Calu3 (cell line): ENCODE data around the gene NOCT. TPM values are rescaled to one million over a fixed set of nuclear protein-coding genes. Genes with fewer than 3 reads are reported as not detected.
A peak's percentile ranks its signal among the peaks of the same experiment; 100 is the strongest.

Source experiments
- BruUV-seq: library from RNA; stranded (reverse); fragments of 400-500 nt; replicated peaks from 2 replicates; lab custom pipeline; 2021; lab: Mats Ljungman, UMichigan
- CTCF ChIA-PET: fragments of 300-600 bp; sonication (Branson Sonifier 250); formaldehyde crosslinking; loops from one replicate; lab custom pipeline; 2022; ENCODE audit warnings: antibody characterized with exemption; lab: Charles Lee
- DNase-seq: peaks from one replicate; pipeline ENCODE4 v3.0.0; 2022
- H3K27ac Mint-ChIP-seq: one replicate; pipeline ENCODE4 v1.8.0; 2022; ENCODE audit warnings: mixed read lengths; ENCODE audit not compliant: unreplicated experiment
- H3K27me3 Mint-ChIP-seq: one replicate; pipeline ENCODE4 v1.8.0; 2022; ENCODE audit warnings: mixed read lengths; ENCODE audit not compliant: unreplicated experiment
- H3K36me3 Mint-ChIP-seq: one replicate; pipeline ENCODE4 v1.8.0; 2022; ENCODE audit warnings: mild to moderate bottlenecking, moderate library complexity, mixed read lengths; ENCODE audit not compliant: insufficient read depth, unreplicated experiment
- H3K4me1 Mint-ChIP-seq: one replicate; pipeline ENCODE4 v1.8.0; 2022; ENCODE audit warnings: mild to moderate bottlenecking, low read depth, mixed read lengths; ENCODE audit not compliant: unreplicated experiment
- H3K4me3 Mint-ChIP-seq: one replicate; pipeline ENCODE4 v1.8.0; 2022; ENCODE audit warnings: mild to moderate bottlenecking, low read depth, moderate library complexity, mixed read lengths; ENCODE audit not compliant: unreplicated experiment
- H3K9me3 Mint-ChIP-seq: one replicate; pipeline ENCODE4 v1.8.0; 2022; ENCODE audit warnings: low read depth, mixed read lengths; ENCODE audit not compliant: unreplicated experiment
- intact Hi-C: fragments of 100-400 bp; cut with micrococcal nuclease; formaldehyde crosslinking; loops from one replicate; pipeline ENCODE4 v1.10.0; 2022; ENCODE audit not compliant: unreplicated experiment
- total RNA-seq: library from RNA; stranded (reverse); gene quantifications from 2 replicates; pipeline ENCODE4 v1.2.3, GENCODE V29; 2022
- TF ChIP-seq, protein P1 (sequence below): fragments of 200-600 bp; IDR thresholded peaks from one replicate; pipeline ENCODE4 v1.8.0; 2022; ENCODE audit warnings: antibody characterized with exemption; ENCODE audit not compliant: unreplicated experiment

Gene NOCT
- total RNA-seq, 1 experiment from 2014 or later, result 11.4 TPM

DNA sequence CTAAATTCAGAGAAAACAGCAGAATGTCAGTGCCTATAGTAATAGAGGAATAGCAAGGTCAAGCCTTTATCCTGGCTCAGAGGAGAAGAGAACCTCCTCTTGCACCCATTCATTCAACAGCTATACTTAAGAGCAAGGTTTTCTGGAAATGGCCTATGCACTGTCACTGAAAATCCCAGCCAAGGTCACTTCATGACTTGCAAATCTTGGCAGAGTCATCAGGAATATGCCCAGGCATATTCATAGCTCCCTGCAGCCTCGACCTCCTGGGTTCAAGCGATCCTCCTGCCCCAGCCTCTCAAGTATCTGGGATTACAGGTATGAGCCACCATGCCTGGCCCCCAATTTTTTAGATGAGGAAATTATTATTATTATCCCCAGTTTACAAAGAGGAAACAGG is 35.8 kb upstream of the NOCT start:
- no peak for DNase-seq
- Mint-ChIP-seq H3K9me3 (no peaks in the 10 kb centered on the region), H3K36me3 (no peaks in the 10 kb centered on the region), H3K4me1 (peaks cover 12% of the 10 kb centered on the region), H3K27ac (no peak overlapping the region), H3K4me3 (no peak overlapping the region), H3K27me3 (no peaks in the 10 kb centered on the region)
- CTCF ChIA-PET, result no interaction called here
- TF ChIP-seq, protein P1, sequence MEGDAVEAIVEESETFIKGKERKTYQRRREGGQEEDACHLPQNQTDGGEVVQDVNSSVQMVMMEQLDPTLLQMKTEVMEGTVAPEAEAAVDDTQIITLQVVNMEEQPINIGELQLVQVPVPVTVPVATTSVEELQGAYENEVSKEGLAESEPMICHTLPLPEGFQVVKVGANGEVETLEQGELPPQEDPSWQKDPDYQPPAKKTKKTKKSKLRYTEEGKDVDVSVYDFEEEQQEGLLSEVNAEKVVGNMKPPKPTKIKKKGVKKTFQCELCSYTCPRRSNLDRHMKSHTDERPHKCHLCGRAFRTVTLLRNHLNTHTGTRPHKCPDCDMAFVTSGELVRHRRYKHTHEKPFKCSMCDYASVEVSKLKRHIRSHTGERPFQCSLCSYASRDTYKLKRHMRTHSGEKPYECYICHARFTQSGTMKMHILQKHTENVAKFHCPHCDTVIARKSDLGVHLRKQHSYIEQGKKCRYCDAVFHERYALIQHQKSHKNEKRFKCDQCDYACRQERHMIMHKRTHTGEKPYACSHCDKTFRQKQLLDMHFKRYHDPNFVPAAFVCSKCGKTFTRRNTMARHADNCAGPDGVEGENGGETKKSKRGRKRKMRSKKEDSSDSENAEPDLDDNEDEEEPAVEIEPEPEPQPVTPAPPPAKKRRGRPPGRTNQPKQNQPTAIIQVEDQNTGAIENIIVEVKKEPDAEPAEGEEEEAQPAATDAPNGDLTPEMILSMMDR, result no peak
- no TSS peak for BruUV-seq
- intact Hi-C loops, result no loop called here

DNA sequence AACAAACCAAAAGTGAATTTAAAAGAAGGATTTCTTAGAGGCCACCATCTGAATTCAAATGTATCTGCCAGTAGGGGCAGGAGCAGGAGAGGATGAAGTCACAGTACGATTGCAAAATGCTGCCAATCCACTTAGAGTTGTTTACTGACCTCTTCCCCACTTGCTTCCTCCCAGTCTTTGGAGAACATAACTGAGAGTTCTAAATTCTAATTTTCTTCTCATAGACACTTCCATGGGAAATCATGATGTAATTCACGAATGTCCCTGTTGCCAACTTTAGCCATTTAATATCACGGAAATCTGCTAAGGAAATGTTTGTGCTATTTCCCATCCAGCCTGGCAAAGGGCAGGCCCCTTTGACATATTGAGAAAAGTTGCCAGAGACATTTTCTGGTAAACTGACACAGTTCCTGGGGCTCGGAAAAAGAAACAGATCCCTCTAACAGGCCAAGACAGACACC is 33.6 kb upstream of the NOCT start:
- BruUV-seq, result no TSS peak
- Mint-ChIP-seq H3K27me3 (no peaks in the 10 kb centered on the region), H3K36me3 (no peaks in the 10 kb centered on the region), H3K9me3 (no peaks in the 10 kb centered on the region), H3K27ac (no peak overlapping the region), H3K4me3 (no peak overlapping the region), H3K4me1 (peaks cover 12% of the 10 kb centered on the region)
- CTCF ChIA-PET, result no interaction called here
- DNase-seq, result peak; percentile 6
- intact Hi-C loops, result no loop called here
- TF ChIP-seq, protein P1, result no peak

DNA sequence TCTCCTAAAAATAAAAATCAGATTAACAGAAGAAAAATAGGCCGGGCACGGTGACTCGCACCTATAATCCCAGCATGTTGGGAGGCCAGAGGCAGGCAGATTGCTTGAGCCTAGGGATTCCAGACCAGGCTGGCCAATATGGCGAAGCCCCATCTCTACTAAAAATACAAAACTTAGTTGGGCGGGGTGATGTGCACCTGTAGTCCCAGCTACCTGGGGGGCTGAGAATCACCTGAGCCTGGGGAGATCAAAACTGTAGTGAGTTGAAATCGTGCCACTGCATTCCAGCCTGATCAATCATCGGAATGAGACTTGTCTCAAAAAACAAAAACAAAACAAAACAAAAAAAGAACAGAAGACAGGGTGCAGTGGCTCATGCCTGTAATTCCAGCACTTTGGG is 32.8 kb upstream of the NOCT start:
- DNase-seq, result no peak
- no TSS peak for BruUV-seq
- CTCF ChIA-PET, result no interaction called here

DNA sequence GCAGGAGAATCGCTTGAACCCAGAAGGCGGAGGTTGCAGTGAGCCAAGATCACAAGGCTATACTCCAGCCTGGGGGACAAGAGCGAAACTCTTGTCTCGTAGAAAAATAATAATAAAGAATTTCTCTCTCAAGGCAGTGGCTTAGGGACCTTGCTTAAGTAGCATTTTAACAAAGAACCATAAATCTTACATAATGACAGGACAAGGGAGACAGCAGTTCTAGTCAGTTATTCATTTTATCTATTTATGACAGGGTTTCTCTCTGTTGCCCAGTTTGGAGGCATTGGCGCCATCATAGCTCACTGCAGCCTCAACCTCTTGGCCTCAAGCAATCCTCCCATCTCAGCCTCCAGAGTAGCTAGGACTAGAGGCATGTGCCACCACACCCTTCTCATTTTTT is 31.9 kb upstream of the NOCT start:
- Mint-ChIP-seq H3K4me3 (no peak overlapping the region), H3K27ac (no peak overlapping the region), H3K9me3 (no peaks in the 10 kb centered on the region), H3K27me3 (no peaks in the 10 kb centered on the region), H3K4me1 (peaks cover 12% of the 10 kb centered on the region), H3K36me3 (no peaks in the 10 kb centered on the region)
- CTCF ChIA-PET, result no interaction called here
- intact Hi-C loops, result no loop called here
- TF ChIP-seq, protein P1, result no peak
- BruUV-seq, result no TSS peak
- no peak for DNase-seq

More for the DNA sequence above, 32.8 kb upstream of the NOCT start:
- H3K9me3 Mint-ChIP-seq, result no peaks in the 10 kb centered on the region
- no peaks in the 10 kb centered on the region for H3K36me3 Mint-ChIP-seq
- H3K27ac Mint-ChIP-seq, result no peak overlapping the region
- TF ChIP-seq, protein P1, result no peak
- H3K27me3 Mint-ChIP-seq, result no peaks in the 10 kb centered on the region
- no peak overlapping the region for H3K4me3 Mint-ChIP-seq
- peaks cover 12% of the 10 kb centered on the region for H3K4me1 Mint-ChIP-seq
- intact Hi-C loops, result no loop called here
